ENCODE measurements around the gene SLC7A14. TPM values are rescaled to one million over a fixed set of nuclear protein-coding genes. Genes with fewer than 3 reads are reported as not detected.

Gene SLC7A14
- total RNA-seq, 1 experiment from 2014 or later = not detected

DNA sequence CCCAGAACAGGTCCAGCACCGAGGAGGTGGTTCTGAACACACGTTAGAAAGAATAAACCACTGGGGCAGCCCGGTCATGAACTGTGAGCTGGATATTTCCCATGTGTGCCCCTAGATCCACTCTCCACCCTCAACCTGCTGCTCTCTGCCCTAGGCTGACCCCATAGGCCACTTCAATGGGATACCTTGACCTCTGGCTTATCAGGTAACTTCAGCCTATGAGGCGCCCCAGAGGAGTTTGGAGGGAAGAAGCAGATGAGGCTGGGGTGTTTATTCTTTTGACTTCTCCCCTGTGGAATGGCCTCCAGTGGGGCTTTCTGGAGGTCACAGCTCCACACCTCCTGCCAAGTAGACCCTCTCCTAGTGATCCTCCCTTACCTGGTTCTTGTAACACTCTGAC lies 47.7 kb upstream of the SLC7A14 start:
- TF ChIP-seq EZH2 (IDR thresholded peaks at IDR 0.05; ENCODE audit: borderline replicate concordance, low read depth, low read length, poor library complexity, severe bottlenecking) (no peak), CTCF (conservative IDR thresholded peaks at IDR 0.05; ENCODE audit: low read depth, low read length) (no peak)
- no TSS peak for BruUV-seq (replicated peaks)
- Histone ChIP-seq H3K9me3 (ENCODE audit: low read depth, low read length, poor library complexity, severe bottlenecking) (no peaks in the 10 kb centered on the region), H3K4me1 (ENCODE audit: insufficient read depth, low read length, poor library complexity, severe bottlenecking) (no peaks in the 10 kb centered on the region), H3K36me3 (ENCODE audit: insufficient read depth, low read length, poor library complexity, severe bottlenecking) (no peaks in the 10 kb centered on the region), H3K4me3 (ENCODE audit: low read depth, low read length, poor library complexity, severe bottlenecking) (no peak overlapping the region), H3K27ac (ENCODE audit: low read depth, low read length, poor library complexity, severe bottlenecking) (no peak overlapping the region), H3K27me3 (replicated peaks; ENCODE audit: insufficient read depth, low read depth, low read length, poor library complexity) (no peaks in the 10 kb centered on the region)
- ChIA-PET CTCF (no interaction called here), POLR2A (ENCODE audit: low non-redundant PET) (no interaction called here)
- DNase-seq (ENCODE audit: low spot score) = no peak
- intact Hi-C loops (cut with micrococcal nuclease; ENCODE audit: unreplicated experiment) = no loop called here

DNA sequence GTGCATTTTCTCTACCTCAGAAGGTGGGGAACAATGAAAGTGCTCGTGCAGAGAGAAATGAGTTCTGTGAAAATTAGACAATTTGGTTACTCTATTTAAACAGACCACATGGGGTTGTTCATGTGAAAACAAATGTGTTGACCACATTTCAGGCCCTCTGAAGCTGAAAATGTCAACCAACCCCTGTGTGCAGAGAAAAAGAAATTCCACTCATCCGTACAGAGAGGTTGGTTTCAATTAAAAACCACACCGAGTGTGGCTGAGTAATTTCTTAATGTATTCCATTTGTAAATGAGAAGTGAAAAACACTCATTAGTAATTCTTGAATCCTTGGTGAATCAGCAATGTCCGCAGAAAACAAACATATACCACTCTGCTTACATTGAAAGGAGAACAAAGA lies 46.9 kb upstream of the SLC7A14 start:
- no peak for DNase-seq (ENCODE audit: low spot score)
- TF ChIP-seq CTCF (conservative IDR thresholded peaks at IDR 0.05; ENCODE audit: low read depth, low read length) = no peak
- TF ChIP-seq EZH2 (IDR thresholded peaks at IDR 0.05; ENCODE audit: borderline replicate concordance, low read depth, low read length, poor library complexity, severe bottlenecking) = no peak
- POLR2A ChIA-PET (ENCODE audit: low non-redundant PET) = no interaction called here
- no peaks in the 10 kb centered on the region for H3K27me3 ChIP-seq (replicated peaks; ENCODE audit: insufficient read depth, low read depth, low read length, poor library complexity)
- BruUV-seq (replicated peaks) = no TSS peak
- no peaks in the 10 kb centered on the region for H3K4me1 ChIP-seq (ENCODE audit: insufficient read depth, low read length, poor library complexity, severe bottlenecking)
- CTCF ChIA-PET = no interaction called here
- intact Hi-C loops (cut with micrococcal nuclease; ENCODE audit: unreplicated experiment) = no loop called here
- H3K36me3 ChIP-seq (ENCODE audit: insufficient read depth, low read length, poor library complexity, severe bottlenecking) = no peaks in the 10 kb centered on the region
- no peak overlapping the region for H3K27ac ChIP-seq (ENCODE audit: low read depth, low read length, poor library complexity, severe bottlenecking)
- no peaks in the 10 kb centered on the region for H3K9me3 ChIP-seq (ENCODE audit: low read depth, low read length, poor library complexity, severe bottlenecking)
- H3K4me3 ChIP-seq (ENCODE audit: low read depth, low read length, poor library complexity, severe bottlenecking) = no peak overlapping the region

GRCh38 chr3:170631755-170632488 lies 46.0 kb upstream of the SLC7A14 start:
- Histone ChIP-seq H3K4me3 (ENCODE audit: low read depth, low read length, poor library complexity, severe bottlenecking) (no peak overlapping the region), H3K9me3 (ENCODE audit: low read depth, low read length, poor library complexity, severe bottlenecking) (no peaks in the 10 kb centered on the region), H3K4me1 (ENCODE audit: insufficient read depth, low read length, poor library complexity, severe bottlenecking) (no peaks in the 10 kb centered on the region), H3K27ac (ENCODE audit: low read depth, low read length, poor library complexity, severe bottlenecking) (no peak overlapping the region), H3K27me3 (replicated peaks; ENCODE audit: insufficient read depth, low read depth, low read length, poor library complexity) (no peaks in the 10 kb centered on the region), H3K36me3 (ENCODE audit: insufficient read depth, low read length, poor library complexity, severe bottlenecking) (no peaks in the 10 kb centered on the region)
- TF ChIP-seq EZH2 (IDR thresholded peaks at IDR 0.05; ENCODE audit: borderline replicate concordance, low read depth, low read length, poor library complexity, severe bottlenecking) (no peak), CTCF (conservative IDR thresholded peaks at IDR 0.05; ENCODE audit: low read depth, low read length) (no peak)
- intact Hi-C loops (cut with micrococcal nuclease; ENCODE audit: unreplicated experiment) = no loop called here
- POLR2A ChIA-PET (ENCODE audit: low non-redundant PET) = no interaction called here
- CTCF ChIA-PET = no interaction called here
- DNase-seq (ENCODE audit: low spot score) = no peak
- no TSS peak for BruUV-seq (replicated peaks)

Measured in A673 (cell line).